SJSA1 (cell line): ENCODE data around the gene RAMACL. TPM values are rescaled to one million over a fixed set of nuclear protein-coding genes. Genes with fewer than 3 reads are reported as not detected.
A peak's percentile ranks its signal among the peaks of the same experiment; 100 is the strongest.

ENCODE experiments used
- DNase-seq, 2 experiments: peaks; one replicate each; pipeline ENCODE4 v3.0.0-alpha.2; 2015 to 2020; ENCODE audit warnings: low spot score in 2 of 2, low read depth in 1 of 2
- H3K27ac ChIP-seq: fragments of 250-450 bp; sonication (Bioruptor Pico); 2 replicates; pipeline ENCODE4 v1.5.1; 2020; ENCODE audit warnings: mild to moderate bottlenecking, moderate library complexity
- H3K27me3 ChIP-seq: fragments of 250-450 bp; sonication (Bioruptor Pico); replicated peaks from 2 replicates; pipeline ENCODE4 v1.5.1; 2020; ENCODE audit warnings: mild to moderate bottlenecking, moderate library complexity
- H3K36me3 ChIP-seq: fragments of 250-450 bp; sonication (Bioruptor Pico); 2 replicates; pipeline ENCODE4 v1.5.1; 2020; ENCODE audit warnings: mild to moderate bottlenecking
- H3K4me1 ChIP-seq: fragments of 250-450 bp; sonication (Bioruptor Pico); replicated peaks from 2 replicates; pipeline ENCODE4 v1.6.1; 2021; ENCODE audit warnings: mild to moderate bottlenecking
- H3K4me3 ChIP-seq: fragments of 250-450 bp; sonication (Bioruptor Pico); 2 replicates; pipeline ENCODE4 v1.5.1; 2020; ENCODE audit warnings: mild to moderate bottlenecking
- H3K9me3 ChIP-seq: fragments of 250-450 bp; sonication (Bioruptor Pico); replicated peaks from 2 replicates; pipeline ENCODE4 v1.5.1; 2020; ENCODE audit warnings: mild to moderate bottlenecking
- total RNA-seq: library from RNA; depleted of rRNA; stranded (reverse); fragments of >200 nt; shearing (Covaris generic); gene quantifications from 2 replicates; pipeline ENCODE4 v1.2.3, GENCODE V29; 2014

RAMACL gene
- total RNA-seq, 1 experiment from 2014 or later = 0.24 TPM

GRCh38 chr6:166613027-166613426 lies 26.5 kb upstream of the RAMACL start:
- H3K4me1 ChIP-seq = no peaks in the 10 kb centered on the region

DNA sequence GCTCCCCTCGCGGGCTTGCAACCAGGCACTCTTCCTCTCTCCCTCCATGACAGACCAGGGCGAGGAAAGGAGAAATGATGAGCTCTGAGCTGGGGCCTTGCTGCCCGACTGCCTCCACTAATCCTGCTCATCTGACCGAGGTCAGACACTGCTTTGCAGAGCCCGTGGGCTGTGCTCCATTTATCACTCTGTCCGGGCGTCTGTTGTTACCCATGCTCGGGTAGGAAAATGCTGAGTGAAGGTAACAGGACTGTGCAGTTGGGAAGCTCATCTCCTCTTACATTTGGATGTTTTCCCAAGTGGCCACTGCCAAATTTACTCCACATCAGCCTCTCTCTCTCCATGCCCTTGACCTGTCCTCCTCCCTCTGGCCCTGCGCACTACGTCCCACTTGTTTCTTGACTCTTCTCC lies 26.0 kb upstream of the RAMACL start:
- Histone ChIP-seq H3K27ac (no peak overlapping the region), H3K9me3 (no peaks in the 10 kb centered on the region), H3K36me3 (no peaks in the 10 kb centered on the region), H3K4me3 (no peak overlapping the region), H3K4me1 (no peaks in the 10 kb centered on the region), H3K27me3 (no peaks in the 10 kb centered on the region)
- peak in 1 of 2 experiments; percentile 26 for DNase-seq

More at GRCh38 chr6:166613027-166613426, 26.5 kb upstream of the RAMACL start:
- H3K27ac ChIP-seq = no peak overlapping the region
- no peaks in the 10 kb centered on the region for H3K27me3 ChIP-seq
- H3K36me3 ChIP-seq = no peaks in the 10 kb centered on the region
- peak in 1 of 2 experiments; percentile 16 for DNase-seq
- no peaks in the 10 kb centered on the region for H3K9me3 ChIP-seq
- H3K4me3 ChIP-seq = no peak overlapping the region

GRCh38 chr6:166611631-166612030 lies 25.2 kb upstream of the RAMACL start:
- H3K9me3 ChIP-seq = no peaks in the 10 kb centered on the region
- no peaks in the 10 kb centered on the region for H3K27me3 ChIP-seq
- no peaks in the 10 kb centered on the region for H3K4me1 ChIP-seq
- no peak overlapping the region for H3K4me3 ChIP-seq
- no peaks in the 10 kb centered on the region for H3K36me3 ChIP-seq
- peak in 1 of 2 experiments; percentile 10 for DNase-seq
- H3K27ac ChIP-seq = no peak overlapping the region

- no peak overlapping the region for H3K27ac ChIP-seq
- H3K4me3 ChIP-seq = no peak overlapping the region
- no peak for DNase-seq
- no peaks in the 10 kb centered on the region for H3K9me3 ChIP-seq
- H3K27me3 ChIP-seq = no peaks in the 10 kb centered on the region
- no peaks in the 10 kb centered on the region for H3K4me1 ChIP-seq
- H3K36me3 ChIP-seq = no peaks in the 10 kb centered on the region
Observed at GRCh38 chr6:166610069-166610468, 23.6 kb upstream of the RAMACL start.

DNA sequence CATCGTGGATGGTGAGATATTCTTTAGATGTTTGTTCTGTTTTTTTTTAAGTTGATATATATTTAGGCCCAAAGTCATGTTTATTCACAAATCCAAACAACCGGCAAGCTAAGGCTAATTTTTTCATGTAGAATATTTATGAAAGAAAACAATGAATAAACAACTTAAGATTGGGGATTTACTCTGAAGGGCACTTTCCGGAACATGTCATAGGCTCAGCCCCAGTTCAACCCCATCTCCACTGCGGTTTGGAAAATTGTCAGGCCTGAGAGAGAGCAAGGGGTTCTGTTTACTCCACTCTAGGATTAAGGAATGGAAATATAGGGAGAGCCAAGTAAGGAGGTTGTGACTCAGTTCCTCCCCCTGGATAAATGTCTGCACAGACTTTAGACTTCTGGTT lies 22.3 kb upstream of the RAMACL start:
- no peaks in the 10 kb centered on the region for H3K27me3 ChIP-seq
- H3K9me3 ChIP-seq = no peaks in the 10 kb centered on the region
- no peaks in the 10 kb centered on the region for H3K36me3 ChIP-seq
- no peak for DNase-seq
- no peaks in the 10 kb centered on the region for H3K4me1 ChIP-seq
- no peak overlapping the region for H3K27ac ChIP-seq
- no peak overlapping the region for H3K4me3 ChIP-seq

DNA sequence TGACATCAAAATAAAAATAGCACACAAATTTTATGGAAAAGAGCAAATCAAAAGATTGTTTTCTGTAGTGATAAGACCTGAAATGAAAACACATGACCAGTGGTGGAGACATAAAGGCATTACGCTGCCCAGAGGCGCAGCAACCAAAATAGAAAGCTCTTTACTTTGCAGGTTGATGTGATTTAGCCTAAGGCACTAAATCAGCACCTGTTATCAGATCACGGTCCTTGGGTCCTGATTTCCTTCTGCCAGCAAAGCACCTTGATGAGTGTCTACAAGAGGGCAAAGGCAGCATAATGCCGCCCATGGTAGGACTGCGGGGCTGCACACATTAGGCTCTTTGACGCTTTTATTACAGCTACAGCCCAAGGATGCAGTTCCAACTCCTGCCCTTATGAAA lies 19.3 kb upstream of the RAMACL start:
- no peaks in the 10 kb centered on the region for H3K4me1 ChIP-seq
- no peak overlapping the region for H3K4me3 ChIP-seq
- DNase-seq = no peak
- no peaks in the 10 kb centered on the region for H3K27me3 ChIP-seq
- peaks cover 3% of the 10 kb centered on the region; the same call in 1 of the 2 replicates for H3K36me3 ChIP-seq
- H3K9me3 ChIP-seq = no peaks in the 10 kb centered on the region
- no peak overlapping the region for H3K27ac ChIP-seq

DNA sequence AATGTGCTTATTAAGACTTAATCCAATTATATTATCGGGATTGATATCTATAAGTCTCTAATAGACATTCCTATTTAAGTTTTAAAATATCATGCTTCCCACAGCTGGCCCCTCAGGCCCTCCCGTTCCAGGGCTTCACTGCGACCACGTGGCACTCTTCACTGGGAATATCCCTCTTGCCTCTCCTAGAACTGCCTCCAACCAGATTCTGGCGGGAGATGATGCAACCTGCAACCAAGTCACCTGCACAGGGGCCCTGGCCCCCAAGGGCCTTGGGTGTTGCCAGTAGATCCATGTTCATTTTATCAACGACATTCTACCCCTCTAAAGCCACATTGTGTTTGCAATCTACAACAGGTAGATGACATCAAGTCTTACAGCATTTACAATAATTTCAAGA lies 18.4 kb upstream of the RAMACL start:
- peaks cover 3% of the 10 kb centered on the region; the same call in 1 of the 2 replicates for H3K36me3 ChIP-seq
- H3K27ac ChIP-seq = no peak overlapping the region
- no peak overlapping the region for H3K4me3 ChIP-seq
- no peaks in the 10 kb centered on the region for H3K27me3 ChIP-seq
- no peaks in the 10 kb centered on the region for H3K9me3 ChIP-seq
- DNase-seq = no peak
- H3K4me1 ChIP-seq = no peaks in the 10 kb centered on the region

GRCh38 chr6:166604328-166604727 lies 17.9 kb upstream of the RAMACL start:
- no peaks in the 10 kb centered on the region for H3K27me3 ChIP-seq
- no peak overlapping the region for H3K27ac ChIP-seq
- H3K9me3 ChIP-seq = no peaks in the 10 kb centered on the region
- no peak for DNase-seq
- no peaks in the 10 kb centered on the region; the same call in 1 of the 2 replicates for H3K4me1 ChIP-seq
- no peak overlapping the region for H3K4me3 ChIP-seq
- peaks cover 3% of the 10 kb centered on the region; the same call in 1 of the 2 replicates for H3K36me3 ChIP-seq

GRCh38 chr6:166603043-166603690 lies 16.7 kb upstream of the RAMACL start:
- Histone ChIP-seq H3K36me3 (peaks cover 3% of the 10 kb centered on the region; the same call in 1 of the 2 replicates), H3K27me3 (no peaks in the 10 kb centered on the region), H3K4me1 (peaks cover 11% of the 10 kb centered on the region), H3K27ac (no peak overlapping the region), H3K9me3 (no peaks in the 10 kb centered on the region), H3K4me3 (no peak overlapping the region)
- no peak for DNase-seq

GRCh38 chr6:166601956-166602355 lies 15.5 kb upstream of the RAMACL start:
- no peak overlapping the region for H3K4me3 ChIP-seq
- no peaks in the 10 kb centered on the region for H3K9me3 ChIP-seq
- peaks cover 22% of the 10 kb centered on the region for H3K4me1 ChIP-seq
- H3K36me3 ChIP-seq = peaks cover 3% of the 10 kb centered on the region; the same call in 1 of the 2 replicates
- no peaks in the 10 kb centered on the region for H3K27me3 ChIP-seq
- DNase-seq = no peak
- H3K27ac ChIP-seq = no peak overlapping the region

DNA sequence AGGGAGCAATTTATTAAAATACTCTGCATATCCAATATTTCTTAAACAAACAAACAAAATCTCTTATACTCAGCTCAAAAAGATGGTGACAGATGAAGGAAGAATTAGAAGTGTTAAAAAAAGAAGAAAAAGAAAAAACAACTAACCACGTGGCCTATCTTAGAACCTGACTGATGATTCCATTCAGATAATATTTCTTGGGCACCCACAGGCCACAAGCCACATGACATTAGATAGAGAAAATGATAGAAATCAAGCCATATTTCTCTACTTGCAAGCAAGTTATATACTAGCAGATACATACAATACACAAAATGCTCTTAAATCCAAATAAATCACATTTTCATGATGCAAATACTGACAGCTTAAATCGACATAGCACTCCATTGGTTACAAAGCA lies 14.5 kb upstream of the RAMACL start:
- DNase-seq = no peak
- Histone ChIP-seq H3K27me3 (no peaks in the 10 kb centered on the region), H3K36me3 (peaks cover 3% of the 10 kb centered on the region; the same call in 1 of the 2 replicates), H3K9me3 (no peaks in the 10 kb centered on the region), H3K4me1 (peaks cover 31% of the 10 kb centered on the region), H3K27ac (no peak overlapping the region), H3K4me3 (no peak overlapping the region)

- Histone ChIP-seq H3K4me1 (peaks cover 47% of the 10 kb centered on the region), H3K27ac (peak overlapping the region; percentile 93), H3K4me3 (no peak overlapping the region), H3K27me3 (no peaks in the 10 kb centered on the region), H3K9me3 (no peaks in the 10 kb centered on the region), H3K36me3 (peaks cover 3% of the 10 kb centered on the region; the same call in 1 of the 2 replicates)
- DNase-seq = no peak
Observed at GRCh38 chr6:166599205-166599604, 12.7 kb upstream of the RAMACL start.

DNA sequence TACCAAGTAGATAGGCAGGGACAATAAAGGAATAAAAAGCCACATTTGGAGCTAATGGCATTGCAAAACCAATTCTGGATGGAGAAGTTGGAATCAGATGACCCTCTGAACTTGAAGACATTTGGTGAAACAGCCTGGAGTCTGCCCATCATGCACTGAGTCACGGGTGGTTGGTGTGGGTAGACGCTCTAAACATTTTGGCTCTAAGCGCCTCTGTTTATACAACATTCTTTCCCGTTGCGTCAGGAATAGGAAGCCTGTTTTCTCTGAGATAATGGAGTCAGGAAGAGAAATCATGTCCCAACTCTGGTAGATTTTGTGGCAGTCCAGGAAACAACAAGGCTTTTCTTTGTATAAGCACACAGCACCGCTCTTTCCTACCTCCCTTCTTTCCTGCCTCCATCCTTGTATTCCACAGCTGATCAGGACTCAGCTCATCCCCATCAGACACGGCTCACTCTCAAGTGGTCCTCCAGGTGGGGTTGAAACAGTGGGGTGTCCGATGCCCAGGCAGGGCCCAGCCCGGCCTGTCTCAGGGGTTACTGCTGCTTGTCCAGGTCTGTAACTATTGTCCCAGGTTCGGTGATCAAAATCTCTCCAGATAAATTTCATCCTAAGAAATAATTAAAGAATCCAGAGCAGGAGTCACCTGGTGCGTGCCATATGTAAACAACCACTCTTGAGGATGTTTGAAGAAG lies 12.1 kb upstream of the RAMACL start:
- Histone ChIP-seq H3K9me3 (no peaks in the 10 kb centered on the region), H3K36me3 (peaks cover 3% of the 10 kb centered on the region; the same call in 1 of the 2 replicates), H3K27ac (peak overlapping the region; percentile 93), H3K4me1 (peaks cover 47% of the 10 kb centered on the region), H3K4me3 (no peak overlapping the region), H3K27me3 (no peaks in the 10 kb centered on the region)
- peak; percentile 80 to 84 for DNase-seq

- Histone ChIP-seq H3K36me3 (peaks cover 3% of the 10 kb centered on the region; the same call in 1 of the 2 replicates), H3K27me3 (no peaks in the 10 kb centered on the region), H3K9me3 (no peaks in the 10 kb centered on the region), H3K4me3 (no peak overlapping the region), H3K4me1 (peaks cover 47% of the 10 kb centered on the region), H3K27ac (peak overlapping the region; percentile 93)
- DNase-seq = no peak
Observed at GRCh38 chr6:166597711-166598440, 11.4 kb upstream of the RAMACL start.
